Calu3 (cell line): ENCODE data around the gene PRSS2. TPM values are rescaled to one million over a fixed set of nuclear protein-coding genes. Genes with fewer than 3 reads are reported as not detected.
"Not testable (repeated sequence)": the region's sequence is repeated elsewhere in the genome, so short reads cannot be mapped to it uniquely, and the experiment has no call there.

ENCODE experiments used
- BruUV-seq: library from RNA; stranded (reverse); fragments of 400-500 nt; replicated peaks from 2 replicates; lab custom pipeline; 2021; lab: Mats Ljungman, UMichigan
- CTCF ChIA-PET: fragments of 300-600 bp; sonication (Branson Sonifier 250); formaldehyde crosslinking; loops from one replicate; lab custom pipeline; 2022; ENCODE audit warnings: antibody characterized with exemption; lab: Charles Lee
- DNase-seq: peaks from one replicate; pipeline ENCODE4 v3.0.0; 2022
- H3K27ac Mint-ChIP-seq: one replicate; pipeline ENCODE4 v1.8.0; 2022; ENCODE audit warnings: mixed read lengths; ENCODE audit not compliant: unreplicated experiment
- H3K27me3 Mint-ChIP-seq: one replicate; pipeline ENCODE4 v1.8.0; 2022; ENCODE audit warnings: mixed read lengths; ENCODE audit not compliant: unreplicated experiment
- H3K36me3 Mint-ChIP-seq: one replicate; pipeline ENCODE4 v1.8.0; 2022; ENCODE audit warnings: mild to moderate bottlenecking, moderate library complexity, mixed read lengths; ENCODE audit not compliant: insufficient read depth, unreplicated experiment
- H3K4me1 Mint-ChIP-seq: one replicate; pipeline ENCODE4 v1.8.0; 2022; ENCODE audit warnings: mild to moderate bottlenecking, low read depth, mixed read lengths; ENCODE audit not compliant: unreplicated experiment
- H3K4me3 Mint-ChIP-seq: one replicate; pipeline ENCODE4 v1.8.0; 2022; ENCODE audit warnings: mild to moderate bottlenecking, low read depth, moderate library complexity, mixed read lengths; ENCODE audit not compliant: unreplicated experiment
- H3K9me3 Mint-ChIP-seq: one replicate; pipeline ENCODE4 v1.8.0; 2022; ENCODE audit warnings: low read depth, mixed read lengths; ENCODE audit not compliant: unreplicated experiment
- intact Hi-C: fragments of 100-400 bp; cut with micrococcal nuclease; formaldehyde crosslinking; loops from one replicate; pipeline ENCODE4 v1.10.0; 2022; ENCODE audit not compliant: unreplicated experiment
- total RNA-seq: library from RNA; stranded (reverse); gene quantifications from 2 replicates; pipeline ENCODE4 v1.2.3, GENCODE V29; 2022
- TF ChIP-seq, protein P1 (sequence below): fragments of 200-600 bp; IDR thresholded peaks from one replicate; pipeline ENCODE4 v1.8.0; 2022; ENCODE audit warnings: antibody characterized with exemption; ENCODE audit not compliant: unreplicated experiment

PRSS2 gene
- total RNA-seq, 1 experiment from 2014 or later = 0.64 TPM

DNA sequence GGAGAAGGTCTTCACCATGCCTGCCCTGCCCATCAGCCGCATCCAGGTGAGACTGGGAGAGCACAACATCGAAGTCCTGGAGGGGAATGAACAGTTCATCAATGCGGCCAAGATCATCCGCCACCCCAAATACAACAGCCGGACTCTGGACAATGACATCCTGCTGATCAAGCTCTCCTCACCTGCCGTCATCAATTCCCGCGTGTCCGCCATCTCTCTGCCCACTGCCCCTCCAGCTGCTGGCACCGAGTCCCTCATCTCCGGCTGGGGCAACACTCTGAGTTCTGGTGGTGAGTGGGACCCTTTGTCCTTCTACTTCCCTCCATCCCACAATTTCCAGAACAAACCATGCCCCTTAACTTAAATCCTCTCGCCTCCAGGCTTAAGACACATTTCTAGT, 2.5 kb downstream of the PRSS2 start:
- Mint-ChIP-seq H3K36me3 (no peaks in the 10 kb centered on the region), H3K4me3 (no peak overlapping the region), H3K27me3 (peaks cover 83% of the 10 kb centered on the region), H3K4me1 (peaks cover 22% of the 10 kb centered on the region), H3K9me3 (no peaks in the 10 kb centered on the region), H3K27ac (no peak overlapping the region)
- DNase-seq = no peak
- intact Hi-C loops = no loop called here
- CTCF ChIA-PET = no interaction called here
- BruUV-seq = no TSS peak
- TF ChIP-seq, protein P1, sequence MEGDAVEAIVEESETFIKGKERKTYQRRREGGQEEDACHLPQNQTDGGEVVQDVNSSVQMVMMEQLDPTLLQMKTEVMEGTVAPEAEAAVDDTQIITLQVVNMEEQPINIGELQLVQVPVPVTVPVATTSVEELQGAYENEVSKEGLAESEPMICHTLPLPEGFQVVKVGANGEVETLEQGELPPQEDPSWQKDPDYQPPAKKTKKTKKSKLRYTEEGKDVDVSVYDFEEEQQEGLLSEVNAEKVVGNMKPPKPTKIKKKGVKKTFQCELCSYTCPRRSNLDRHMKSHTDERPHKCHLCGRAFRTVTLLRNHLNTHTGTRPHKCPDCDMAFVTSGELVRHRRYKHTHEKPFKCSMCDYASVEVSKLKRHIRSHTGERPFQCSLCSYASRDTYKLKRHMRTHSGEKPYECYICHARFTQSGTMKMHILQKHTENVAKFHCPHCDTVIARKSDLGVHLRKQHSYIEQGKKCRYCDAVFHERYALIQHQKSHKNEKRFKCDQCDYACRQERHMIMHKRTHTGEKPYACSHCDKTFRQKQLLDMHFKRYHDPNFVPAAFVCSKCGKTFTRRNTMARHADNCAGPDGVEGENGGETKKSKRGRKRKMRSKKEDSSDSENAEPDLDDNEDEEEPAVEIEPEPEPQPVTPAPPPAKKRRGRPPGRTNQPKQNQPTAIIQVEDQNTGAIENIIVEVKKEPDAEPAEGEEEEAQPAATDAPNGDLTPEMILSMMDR = no peak

DNA sequence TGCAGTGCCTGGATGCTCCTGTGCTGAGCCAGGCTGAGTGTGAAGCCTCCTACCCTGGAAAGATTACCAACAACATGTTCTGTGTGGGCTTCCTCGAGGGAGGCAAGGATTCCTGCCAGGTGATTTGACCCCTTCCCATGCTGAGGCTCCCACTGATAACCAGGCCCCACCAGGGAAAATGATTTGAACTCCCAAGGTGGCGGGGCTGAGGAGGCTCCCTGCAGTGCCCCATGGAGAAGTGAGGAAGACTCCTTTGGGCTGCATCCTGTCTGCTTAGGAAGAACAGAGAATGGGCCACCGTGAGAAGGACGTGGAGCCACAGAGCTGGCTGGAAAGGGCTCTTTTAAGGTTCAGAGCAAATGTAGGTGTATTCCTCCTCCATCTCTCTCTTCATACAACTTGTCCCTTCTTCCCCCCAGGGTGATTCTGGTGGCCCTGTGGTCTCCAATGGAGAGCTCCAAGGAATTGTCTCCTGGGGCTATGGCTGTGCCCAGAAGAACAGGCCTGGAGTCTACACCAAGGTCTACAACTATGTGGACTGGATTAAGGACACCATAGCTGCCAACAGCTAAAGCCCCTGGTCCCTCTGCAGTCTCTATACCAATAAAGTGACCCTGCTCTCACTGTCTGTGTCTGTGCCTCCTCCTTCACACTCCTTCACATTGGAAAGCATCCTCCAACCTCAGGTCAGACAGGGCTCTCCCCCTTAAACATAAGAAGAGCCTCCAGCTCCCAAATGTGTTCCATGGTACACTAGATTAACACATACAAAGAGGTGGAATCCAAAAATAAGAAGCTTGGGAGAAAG, 3.4 kb downstream of the PRSS2 start:
- Mint-ChIP-seq H3K36me3 (no peaks in the 10 kb centered on the region), H3K4me3 (no peak overlapping the region), H3K27ac (no peak overlapping the region), H3K27me3 (peaks cover 83% of the 10 kb centered on the region), H3K9me3 (no peaks in the 10 kb centered on the region), H3K4me1 (peaks cover 22% of the 10 kb centered on the region)
- BruUV-seq = no TSS peak
- CTCF ChIA-PET = interaction anchor here (0.9 to 1.4 kb wide), 3 partner anchors 9 to 62 kb away, joined by 3 read pairs; partner anchors contain the start of gene PRSS1
- no peak for DNase-seq
- intact Hi-C loops = no loop called here
- TF ChIP-seq, protein P1 = no peak

DNA sequence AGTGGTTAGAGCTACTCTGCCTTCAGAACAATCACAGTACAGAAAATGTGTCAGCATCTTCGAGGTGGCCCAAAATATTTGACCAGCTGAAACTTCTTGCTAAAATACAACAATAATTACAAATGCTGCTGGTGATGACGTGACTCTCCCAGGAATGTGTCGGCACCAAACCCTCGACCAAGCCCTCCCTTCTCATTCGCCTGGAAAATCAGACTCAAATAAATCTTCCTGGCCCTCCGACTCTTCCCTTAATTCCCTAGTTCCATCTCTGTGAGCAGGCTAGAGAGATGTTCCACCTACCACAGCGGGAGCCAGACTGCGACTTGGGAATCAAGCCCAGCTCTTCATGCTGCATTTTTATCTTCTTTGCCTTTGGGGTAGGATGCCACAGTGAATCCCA, 4.1 kb downstream of the PRSS2 start:
- Mint-ChIP-seq H3K27me3 (peaks cover 83% of the 10 kb centered on the region), H3K9me3 (no peaks in the 10 kb centered on the region), H3K4me1 (peaks cover 22% of the 10 kb centered on the region), H3K27ac (no peak overlapping the region), H3K36me3 (no peaks in the 10 kb centered on the region), H3K4me3 (no peak overlapping the region)
- no TSS peak for BruUV-seq
- CTCF ChIA-PET = interaction anchor here (0.9 to 1.4 kb wide), 3 partner anchors 8 to 63 kb away, joined by 3 read pairs; partner anchors contain the start of gene PRSS1
- TF ChIP-seq, protein P1 = no peak
- DNase-seq = no peak
- intact Hi-C loops = no loop called here

DNA sequence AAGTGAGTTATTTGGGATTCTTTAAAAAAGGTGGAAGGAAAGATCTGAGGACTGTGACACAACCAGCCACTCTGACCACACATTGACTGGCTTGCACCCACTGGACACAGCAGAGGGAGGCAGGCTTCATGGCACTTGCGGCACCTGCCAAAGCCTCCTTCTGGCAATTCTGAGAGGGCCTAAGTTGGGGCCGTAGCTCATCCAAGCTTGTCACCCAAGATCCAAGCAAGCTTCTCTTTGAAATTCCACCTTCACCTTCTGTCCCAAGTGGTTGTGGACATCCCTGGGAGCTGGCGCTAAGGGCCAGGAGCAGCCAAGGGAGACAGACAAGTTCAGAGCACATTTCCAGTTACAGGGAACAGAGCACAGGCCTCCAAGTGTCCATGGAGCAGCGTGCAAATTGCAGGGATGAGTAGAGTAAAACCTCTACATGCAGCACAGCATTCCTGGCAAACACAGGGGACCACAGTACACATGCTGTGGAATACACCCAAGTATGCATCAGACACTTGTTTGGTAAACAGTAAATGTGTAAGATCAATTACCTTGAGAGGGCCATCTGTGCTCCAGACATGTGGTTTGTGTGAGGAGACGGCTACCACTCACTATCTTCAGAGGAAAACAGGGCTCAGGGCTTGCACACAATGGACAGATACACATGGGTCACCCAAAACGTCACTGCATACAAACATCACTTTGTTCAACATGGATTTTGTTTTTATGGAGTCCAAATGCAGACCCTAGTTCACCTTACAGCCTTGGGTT, 4.8 kb downstream of the PRSS2 start:
- Mint-ChIP-seq H3K27me3 (peaks cover 83% of the 10 kb centered on the region), H3K4me1 (peaks cover 17% of the 10 kb centered on the region)
- H3K9me3 Mint-ChIP-seq, H3K4me3 Mint-ChIP-seq, BruUV-seq, intact Hi-C loops, H3K36me3 Mint-ChIP-seq, H3K27ac Mint-ChIP-seq, DNase-seq: not testable (repeated sequence)
- CTCF ChIA-PET = interaction anchor here (1.4 kb wide), 1 partner anchor 8 kb away, joined by 3 read pairs; no protein-coding TSS in a partner anchor
